Uterus (tissue), 2 donors: Measurements from ENCODE around the gene CDH12.

Experiments
- CTCF ChIP-seq, 4 experiments: fragments of 200-600 bp in 2 of 4; fragments of 450-650 bp in 2 of 4; sonication (generic) in 2 of 4; IDR thresholded peaks; one replicate each; pipeline ENCODE4 v1.5.1; 2016 to 2019; ENCODE audit warnings: antibody characterized with exemption in 4 of 4, mild to moderate bottlenecking in 2 of 4, moderate library complexity in 1 of 4
- POLR2A ChIP-seq, 2 donors: fragments of 450-650 bp; IDR thresholded peaks; one replicate each; pipeline ENCODE4 v1.6.1; 2016; ENCODE audit warnings: antibody characterized with exemption in 2 of 2, mild to moderate bottlenecking in 1 of 2, moderate library complexity in 1 of 2

GRCh38 chr5:22722491-22722890, 130.7 kb downstream of the CDH12 start:
- TF ChIP-seq CTCF (IDR thresholded peaks at IDR 0.05) = no peak
- no peak for TF ChIP-seq POLR2A (IDR thresholded peaks at IDR 0.05)
